Neural cell (in vitro differentiated cells): Measurements from ENCODE around the gene CDK8. TPM values are rescaled to one million over a fixed set of nuclear protein-coding genes. Genes with fewer than 3 reads are reported as not detected.

ENCODE experiments used
- H2AFZ ChIP-seq: fragments of 200-600, 300-800 bp; sonication (generic), shearing (Covaris generic); 2 replicates; pipeline ENCODE4 v1.6.0; 2014; ENCODE audit warnings: low read depth, mild to moderate bottlenecking, antibody characterized with exemption, low read length, moderate library complexity
- H3F3A ChIP-seq: fragments of 200-600 bp; shearing (Covaris generic); 2 replicates; pipeline ENCODE4 v1.6.1; 2016; ENCODE audit warnings: mild to moderate bottlenecking, moderate library complexity, mixed read lengths, antibody characterized with exemption, low read length; ENCODE audit not compliant: insufficient read depth, poor library complexity, severe bottlenecking
- H3K27ac ChIP-seq: fragments of 200-600, 300-800 bp; sonication (generic), shearing (Covaris generic); 2 replicates; pipeline ENCODE4 v1.5.1; 2014; ENCODE audit warnings: mild to moderate bottlenecking, low read length, moderate library complexity
- H3K27me3 ChIP-seq: fragments of 300-800, 200-600 bp; sonication (generic), shearing (Covaris generic); 2 replicates; pipeline ENCODE4 v1.6.0; 2014; ENCODE audit warnings: mild to moderate bottlenecking, low read depth, low read length, moderate library complexity; ENCODE audit not compliant: insufficient read depth
- H3K36me3 ChIP-seq: fragments of 300-800, 200-600 bp; sonication (generic), shearing (Covaris generic); 2 replicates; pipeline ENCODE4 v1.5.1; 2014; ENCODE audit warnings: mild to moderate bottlenecking, antibody characterized with exemption, low read length, moderate library complexity; ENCODE audit not compliant: insufficient read depth
- H3K4me2 ChIP-seq: fragments of 300-800, 200-600 bp; sonication (generic), shearing (Covaris generic); 2 replicates; pipeline ENCODE4 v1.6.0; 2014; ENCODE audit warnings: mild to moderate bottlenecking, low read length
- H3K4me3 ChIP-seq: fragments of 300-800, 200-600 bp; sonication (generic), shearing (Covaris generic); 2 replicates; pipeline ENCODE4 v1.5.1; 2014; ENCODE audit warnings: mild to moderate bottlenecking, low read length, moderate library complexity
- H3K79me2 ChIP-seq: fragments of 200-600 bp; shearing (Covaris generic); replicated peaks from 2 replicates; pipeline ENCODE4 v1.6.0; 2014; ENCODE audit warnings: mild to moderate bottlenecking, low read length, moderate library complexity; ENCODE audit not compliant: insufficient read depth
- H3K9ac ChIP-seq: fragments of 300-800, 200-600 bp; sonication (generic), shearing (Covaris generic); 2 replicates; pipeline ENCODE4 v1.6.1; 2016; ENCODE audit warnings: mild to moderate bottlenecking, low read length, mixed read lengths
- H3K9me2 ChIP-seq: fragments of 200-600 bp; shearing (Covaris generic); 2 replicates; pipeline ENCODE4 v1.6.1; 2016; ENCODE audit warnings: mild to moderate bottlenecking, low read length, mixed read lengths; ENCODE audit not compliant: insufficient read depth
- H3K9me3 ChIP-seq: fragments of 200-600, 300-800 bp; sonication (generic), shearing (Covaris generic); 2 replicates; pipeline ENCODE4 v1.6.1; 2016; ENCODE audit warnings: mild to moderate bottlenecking, mixed run types, low read length, moderate library complexity, mixed read lengths
- H4K20me1 ChIP-seq: fragments of 200-600 bp; shearing (Covaris generic); 2 replicates; pipeline ENCODE4 v1.6.1; 2016; ENCODE audit warnings: mild to moderate bottlenecking, mixed run types; ENCODE audit not compliant: insufficient read depth
- CTCF ChIP-seq: fragments of 450-650 bp; IDR thresholded peaks from 2 replicates; pipeline ENCODE4 v1.5.1; 2014; ENCODE audit warnings: antibody characterized with exemption, mild to moderate bottlenecking, moderate library complexity; ENCODE audit not compliant: poor library complexity, severe bottlenecking
- EP300 ChIP-seq: fragments of 450-650 bp; conservative IDR thresholded peaks from 2 replicates; pipeline ENCODE4 v1.6.1; 2014; ENCODE audit warnings: antibody characterized with exemption, mild to moderate bottlenecking, moderate library complexity; ENCODE audit not compliant: poor library complexity, severe bottlenecking
- EZH2 ChIP-seq: fragments of 200-600, 300-800 bp; shearing (Covaris generic), sonication (generic); IDR thresholded peaks from 2 replicates; pipeline ENCODE4 v1.6.1; 2014; ENCODE audit warnings: antibody characterized with exemption, low read length, borderline replicate concordance, mild to moderate bottlenecking; ENCODE audit not compliant: insufficient read depth, poor library complexity, severe bottlenecking
- MXI1 ChIP-seq: fragments of 450-650 bp; conservative IDR thresholded peaks from 2 replicates; pipeline ENCODE4 v1.6.1; 2014; ENCODE audit warnings: antibody characterized with exemption, mild to moderate bottlenecking; ENCODE audit not compliant: poor library complexity, severe bottlenecking
- POLR2AphosphoS5 ChIP-seq: IDR thresholded peaks from 2 replicates; pipeline ENCODE4 v1.6.1; 2012
- RAD21 ChIP-seq: fragments of 450-650 bp; conservative IDR thresholded peaks from 2 replicates; pipeline ENCODE4 v1.6.1; 2014; ENCODE audit warnings: antibody characterized with exemption, mild to moderate bottlenecking, moderate library complexity
- REST ChIP-seq: IDR thresholded peaks from 2 replicates; pipeline ENCODE4 v1.6.1; 2012; ENCODE audit warnings: borderline replicate concordance
- SMC3 ChIP-seq: fragments of 450-650 bp; conservative IDR thresholded peaks from 2 replicates; pipeline ENCODE4 v1.6.1; 2014; ENCODE audit warnings: antibody characterized with exemption, mild to moderate bottlenecking, moderate library complexity; ENCODE audit not compliant: poor library complexity
- TAF1 ChIP-seq: IDR thresholded peaks from 2 replicates; pipeline ENCODE4 v1.6.1; 2012; ENCODE audit warnings: low read depth
- polyA plus RNA-seq: library from polyadenylated mRNA; depleted of rRNA; stranded (reverse); fragments of >200 nt; gene quantifications from 2 replicates; pipeline ENCODE4 v1.2.3, GENCODE V29; 2014

Gene CDK8
- polyA plus RNA-seq, 1 donor from 2014 or later = 58.9 TPM

GRCh38 chr13:26307701-26308100 lies 53.8 kb downstream of the CDK8 start:
- Histone ChIP-seq H2AFZ (no peak overlapping the region), H3K9ac (no peak overlapping the region), H3K27ac (no peak overlapping the region), H3K4me2 (no peak overlapping the region), H3K9me3 (no peaks in the 10 kb centered on the region), H3K36me3 (no peaks in the 10 kb centered on the region), H3F3A (no peaks in the 10 kb centered on the region), H3K9me2 (no peaks in the 10 kb centered on the region), H3K4me3 (no peak overlapping the region), H4K20me1 (no peaks in the 10 kb centered on the region), H3K27me3 (no peaks in the 10 kb centered on the region), H3K79me2 (peaks cover 34% of the 10 kb centered on the region)
- TF ChIP-seq EP300 (no peak), REST (no peak), EZH2 (no peak), RAD21 (no peak), POLR2AphosphoS5 (no peak), CTCF (no peak), SMC3 (no peak)

GRCh38 chr13:26308250-26308649 lies 54.3 kb downstream of the CDK8 start:
- Histone ChIP-seq H2AFZ (no peak overlapping the region), H3K9me3 (no peaks in the 10 kb centered on the region), H3K79me2 (peaks cover 33% of the 10 kb centered on the region), H3K4me3 (no peak overlapping the region), H4K20me1 (no peaks in the 10 kb centered on the region), H3K9me2 (no peaks in the 10 kb centered on the region), H3K36me3 (no peaks in the 10 kb centered on the region), H3K9ac (no peak overlapping the region), H3K4me2 (no peak overlapping the region), H3K27ac (no peak overlapping the region), H3K27me3 (no peaks in the 10 kb centered on the region), H3F3A (no peaks in the 10 kb centered on the region)
- no peak for TF ChIP-seq MXI1
- TF ChIP-seq EZH2 = no peak
- TF ChIP-seq EP300 = no peak
- no peak for TF ChIP-seq TAF1
- no peak for TF ChIP-seq SMC3
- TF ChIP-seq REST = no peak
- no peak for TF ChIP-seq CTCF
- TF ChIP-seq RAD21 = no peak
- no peak for TF ChIP-seq POLR2AphosphoS5
